Measurements from ENCODE around the gene ME1. TPM values are rescaled to one million over a fixed set of nuclear protein-coding genes. Genes with fewer than 3 reads are reported as not detected.

Gene ME1
- total RNA-seq, 1 experiment from 2014 or later = 7.8 TPM

- H3K14ac ChIP-seq (ENCODE audit: insufficient read depth, low read length) = no peak overlapping the region
- H3K9ac ChIP-seq (ENCODE audit: extremely low read depth, insufficient read length, low read length) = no peak overlapping the region
- H3K9me3 Mint-ChIP-seq = no peaks in the 10 kb centered on the region; a peak in 1 of 5 replicates
- peaks cover 11% of the 10 kb centered on the region for H3K27me3 Mint-ChIP-seq (ENCODE audit: low read depth)
- no peak for DNase-seq
- TF ChIP-seq, protein P1, sequence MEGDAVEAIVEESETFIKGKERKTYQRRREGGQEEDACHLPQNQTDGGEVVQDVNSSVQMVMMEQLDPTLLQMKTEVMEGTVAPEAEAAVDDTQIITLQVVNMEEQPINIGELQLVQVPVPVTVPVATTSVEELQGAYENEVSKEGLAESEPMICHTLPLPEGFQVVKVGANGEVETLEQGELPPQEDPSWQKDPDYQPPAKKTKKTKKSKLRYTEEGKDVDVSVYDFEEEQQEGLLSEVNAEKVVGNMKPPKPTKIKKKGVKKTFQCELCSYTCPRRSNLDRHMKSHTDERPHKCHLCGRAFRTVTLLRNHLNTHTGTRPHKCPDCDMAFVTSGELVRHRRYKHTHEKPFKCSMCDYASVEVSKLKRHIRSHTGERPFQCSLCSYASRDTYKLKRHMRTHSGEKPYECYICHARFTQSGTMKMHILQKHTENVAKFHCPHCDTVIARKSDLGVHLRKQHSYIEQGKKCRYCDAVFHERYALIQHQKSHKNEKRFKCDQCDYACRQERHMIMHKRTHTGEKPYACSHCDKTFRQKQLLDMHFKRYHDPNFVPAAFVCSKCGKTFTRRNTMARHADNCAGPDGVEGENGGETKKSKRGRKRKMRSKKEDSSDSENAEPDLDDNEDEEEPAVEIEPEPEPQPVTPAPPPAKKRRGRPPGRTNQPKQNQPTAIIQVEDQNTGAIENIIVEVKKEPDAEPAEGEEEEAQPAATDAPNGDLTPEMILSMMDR (conservative IDR thresholded peaks at IDR 0.05) = no peak
- H3K36me3 Mint-ChIP-seq (ENCODE audit: insufficient read depth in 1 of 3, low read depth in 3 of 3) = no peaks in the 10 kb centered on the region
- H3K27ac Mint-ChIP-seq = no peak overlapping the region
- no peak overlapping the region for H2BK12ac ChIP-seq (ENCODE audit: insufficient read length, low read depth, low read length)
- H3K23ac ChIP-seq (ENCODE audit: insufficient read length, low read depth, low read length) = no peak overlapping the region
- H3K18ac ChIP-seq (ENCODE audit: insufficient read length, low read depth, low read length) = no peak overlapping the region
- no peak overlapping the region for H3K4ac ChIP-seq (ENCODE audit: low read depth, low read length)
- H2AFZ ChIP-seq (ENCODE audit: low read length) = no peak overlapping the region
- H4K91ac ChIP-seq (ENCODE audit: insufficient read length, low read depth, low read length) = no peak overlapping the region
- H3K9me3 ChIP-seq (ENCODE audit: control insufficient read depth, low read depth, low read length) = no peaks in the 10 kb centered on the region
- H3T11ph ChIP-seq (ENCODE audit: low read length) = no peak overlapping the region
- no peak overlapping the region for H2BK20ac ChIP-seq (ENCODE audit: low read depth, low read length, poor library complexity, severe bottlenecking)
- H3K4me1 Mint-ChIP-seq = peaks cover 7% of the 10 kb centered on the region in 2 experiments; a peak in 3 of 4 replicates
- H3K4me3 Mint-ChIP-seq = no peak overlapping the region
- no CpG with 5 or more reads among the region's 3 CpGs for WGBS (ENCODE audit: extremely low coverage, insufficient read length, low lambda C conversion rate)
- H3K56ac ChIP-seq (ENCODE audit: insufficient read length, low read depth, low read length) = no peak overlapping the region
- H2BK120ac ChIP-seq (ENCODE audit: low read depth, low read length, poor library complexity, severe bottlenecking) = no peak overlapping the region
- H3K23me2 ChIP-seq (ENCODE audit: insufficient read length, low read depth, low read length, poor library complexity, severe bottlenecking) = no peaks in the 10 kb centered on the region
- H2BK5ac ChIP-seq (ENCODE audit: insufficient read length, low read length) = no peak overlapping the region
- no peaks in the 10 kb centered on the region for H3K79me2 ChIP-seq (ENCODE audit: insufficient read depth, low read length)
- no peak overlapping the region for H3K27ac ChIP-seq (ENCODE audit: insufficient read length, low read depth, low read length)
- H3K27me3 ChIP-seq (ENCODE audit: insufficient read depth, low read length) = no peaks in the 10 kb centered on the region
- no peaks in the 10 kb centered on the region for H3K4me1 ChIP-seq (ENCODE audit: insufficient read depth, low read length)
- no peak overlapping the region for H4K8ac ChIP-seq (replicated peaks; ENCODE audit: insufficient read length, low read depth, low read length)
- no peak overlapping the region for H2AK5ac ChIP-seq (ENCODE audit: insufficient read length, low read length)
- no peak overlapping the region for H2BK15ac ChIP-seq (ENCODE audit: low read depth, low read length)
- H4K20me1 ChIP-seq (ENCODE audit: control insufficient read depth, insufficient read depth, insufficient read length) = no peaks in the 10 kb centered on the region
- no peak overlapping the region for H3K4me2 ChIP-seq (ENCODE audit: insufficient read depth, insufficient read length, low read length)
- no peak overlapping the region for H4K5ac ChIP-seq (ENCODE audit: insufficient read length, low read depth, low read length)
- no peaks in the 10 kb centered on the region for H3K79me1 ChIP-seq (ENCODE audit: insufficient read depth, low read depth, low read length, poor library complexity, severe bottlenecking)
Observed at GRCh38 chr6:83470587-83470986, 39.7 kb upstream of the ME1 start.
